CD4-positive, alpha-beta T cell treated with Interleukin-6 for 4 hours (primary cell): Measurements from ENCODE around the gene B3GALT6.

Experiments used
- DNase-seq: peaks from one replicate; pipeline ENCODE4 v3.0.0-alpha.2; 2020; ENCODE audit warnings: mixed read lengths

Gene B3GALT6

GRCh38 chr1:1216770-1217620, 15.0 kb upstream of the B3GALT6 start:
- peak; percentile 51 for DNase-seq

GRCh38 chr1:1217621-1218523, 14.2 kb upstream of the B3GALT6 start:
- DNase-seq = peak; percentile 28

- no peak for DNase-seq
Observed at GRCh38 chr1:1218524-1219200, 13.4 kb upstream of the B3GALT6 start.

GRCh38 chr1:1219341-1219740, 12.7 kb upstream of the B3GALT6 start:
- peak; percentile 53 for DNase-seq

- no peak for DNase-seq
Observed at GRCh38 chr1:1220197-1220596, 11.8 kb upstream of the B3GALT6 start.

GRCh38 chr1:1221887-1222574, 10.0 kb upstream of the B3GALT6 start:
- no peak for DNase-seq

GRCh38 chr1:1222575-1223225, 9.3 kb upstream of the B3GALT6 start:
- DNase-seq = no peak

GRCh38 chr1:1223321-1223720, 8.7 kb upstream of the B3GALT6 start:
- no peak for DNase-seq

GRCh38 chr1:1223891-1224290, 8.1 kb upstream of the B3GALT6 start:
- no peak for DNase-seq

GRCh38 chr1:1225238-1225845, 6.7 kb upstream of the B3GALT6 start:
- DNase-seq = no peak

- no peak for DNase-seq
Observed at GRCh38 chr1:1225913-1226312, 6.1 kb upstream of the B3GALT6 start.

GRCh38 chr1:1226566-1227362, 5.3 kb upstream of the B3GALT6 start:
- DNase-seq = no peak

- no peak for DNase-seq
Observed at GRCh38 chr1:1227386-1227785, 4.7 kb upstream of the B3GALT6 start.

- no peak for DNase-seq
Observed at GRCh38 chr1:1228187-1228586, 3.9 kb upstream of the B3GALT6 start.

GRCh38 chr1:1228596-1229321, 3.3 kb upstream of the B3GALT6 start:
- DNase-seq = no peak

- no peak for DNase-seq
Observed at GRCh38 chr1:1229770-1230169, 2.3 kb upstream of the B3GALT6 start.

- peak; percentile 33 for DNase-seq
Observed at GRCh38 chr1:1230656-1231399, 1.2 kb upstream of the B3GALT6 start.

- peak; percentile 96 for DNase-seq
Observed at GRCh38 chr1:1231400-1232207, 433 bp upstream of the B3GALT6 start, which contains the start of gene SDF4. TSS of gene SDF4 (minus strand) at chr1:1232001. CDS start at chr1:1228772, 3,229 bp downstream.
